ENCODE data around the gene DMXL2. TPM values are rescaled to one million over a fixed set of nuclear protein-coding genes. Genes with fewer than 3 reads are reported as not detected.

The DMXL2 gene
- total and polyA plus RNA-seq, 2 experiments from 2014 or later = 10.5 to 31.4 TPM

- Histone ChIP-seq H3K27ac (no peak overlapping the region), H3K4me3 (no peak overlapping the region), H3K9me2 (replicated peaks; ENCODE audit: insufficient read depth) (no peaks in the 10 kb centered on the region), H3K4me2 (no peak overlapping the region), H4K20me1 (ENCODE audit: insufficient read depth, poor library complexity, severe bottlenecking) (no peaks in the 10 kb centered on the region), H2AFZ (no peak overlapping the region), H3K79me2 (no peaks in the 10 kb centered on the region), H3K9me3 (ENCODE audit: low read depth) (no peaks in the 10 kb centered on the region), H3K36me3 (replicated peaks; ENCODE audit: insufficient read depth, low read depth) (no peaks in the 10 kb centered on the region), H3K27me3 (no peaks in the 10 kb centered on the region), H3K4me1 (ENCODE audit: insufficient read depth) (no peaks in the 10 kb centered on the region)
- peak; percentile 28 for DNase-seq (ENCODE audit: low spot score)
- no peak for TF ChIP-seq EZH2 (IDR thresholded peaks at IDR 0.05; ENCODE audit: borderline replicate concordance)
- TF ChIP-seq CTCF (IDR thresholded peaks at IDR 0.05; ENCODE audit: poor library complexity) = peak; percentile 46
- 75% methylated on average over 5 of the region's 5 CpGs for WGBS (ENCODE audit: low lambda C conversion rate, missing lambda C conversion rate)
Measured at GRCh38 chr15:51499379-51499976, 123.1 kb downstream of the DMXL2 start.

GRCh38 chr15:51497806-51498205, 124.8 kb downstream of the DMXL2 start:
- Histone ChIP-seq H2AFZ (no peak overlapping the region), H3K9me2 (replicated peaks; ENCODE audit: insufficient read depth) (no peaks in the 10 kb centered on the region), H3K9me3 (ENCODE audit: low read depth) (no peaks in the 10 kb centered on the region), H3K4me3 (no peak overlapping the region), H3K27me3 (no peaks in the 10 kb centered on the region), H4K20me1 (ENCODE audit: insufficient read depth, poor library complexity, severe bottlenecking) (no peaks in the 10 kb centered on the region), H3K27ac (no peak overlapping the region), H3K79me2 (no peaks in the 10 kb centered on the region), H3K4me1 (ENCODE audit: insufficient read depth) (peaks cover 5% of the 10 kb centered on the region), H3K36me3 (replicated peaks; ENCODE audit: insufficient read depth, low read depth) (no peaks in the 10 kb centered on the region), H3K4me2 (no peak overlapping the region)
- TF ChIP-seq CTCF (IDR thresholded peaks at IDR 0.05; ENCODE audit: poor library complexity) (no peak), EZH2 (IDR thresholded peaks at IDR 0.05; ENCODE audit: borderline replicate concordance) (no peak)
- 96% methylated on average over 3 of the region's 3 CpGs for WGBS (ENCODE audit: low lambda C conversion rate, missing lambda C conversion rate)
- no peak for DNase-seq (ENCODE audit: low spot score)

- H3K79me2 ChIP-seq = no peaks in the 10 kb centered on the region
- H3K36me3 ChIP-seq (replicated peaks; ENCODE audit: insufficient read depth, low read depth) = no peaks in the 10 kb centered on the region
- H3K4me1 ChIP-seq (ENCODE audit: insufficient read depth) = peaks cover 5% of the 10 kb centered on the region
- no peaks in the 10 kb centered on the region for H4K20me1 ChIP-seq (ENCODE audit: insufficient read depth, poor library complexity, severe bottlenecking)
- H3K4me2 ChIP-seq = no peak overlapping the region
- H3K27me3 ChIP-seq = no peaks in the 10 kb centered on the region
- no peak overlapping the region for H2AFZ ChIP-seq
- no peak overlapping the region for H3K4me3 ChIP-seq
- no peak for TF ChIP-seq EZH2phosphoT487 (IDR thresholded peaks at IDR 0.05; ENCODE audit: low read depth, severe bottlenecking, unreplicated experiment)
- TF ChIP-seq EZH2 (IDR thresholded peaks at IDR 0.05; ENCODE audit: borderline replicate concordance) = no peak
- no peak for TF ChIP-seq CTCF (IDR thresholded peaks at IDR 0.05; ENCODE audit: poor library complexity)
- DNase-seq (ENCODE audit: low spot score) = no peak
- H3K27ac ChIP-seq = no peak overlapping the region
- no peaks in the 10 kb centered on the region for H3K9me2 ChIP-seq (replicated peaks; ENCODE audit: insufficient read depth)
- WGBS (ENCODE audit: low lambda C conversion rate, missing lambda C conversion rate) = 89% methylated on average over 1 of the region's 1 CpG
- H3K9me3 ChIP-seq (ENCODE audit: low read depth) = no peaks in the 10 kb centered on the region
Measured at GRCh38 chr15:51496246-51496645, 126.3 kb downstream of the DMXL2 start.

Data from hepatocyte (in vitro differentiated cells).